HG02759 (cell line): ENCODE results near the gene SPDYE2.
"Not testable (repeated sequence)": the region's sequence is repeated elsewhere in the genome, so short reads cannot be mapped to it uniquely, and the experiment has no call there.

Source experiments
- ATAC-seq: cut with Tn5 transposase; IDR thresholded peaks from one replicate; pipeline ENCODE4 v1.9.1; 2021; ENCODE audit warnings: mild to moderate bottlenecking, moderate library complexity; ENCODE audit not compliant: unreplicated experiment

SPDYE2 gene, protein sequence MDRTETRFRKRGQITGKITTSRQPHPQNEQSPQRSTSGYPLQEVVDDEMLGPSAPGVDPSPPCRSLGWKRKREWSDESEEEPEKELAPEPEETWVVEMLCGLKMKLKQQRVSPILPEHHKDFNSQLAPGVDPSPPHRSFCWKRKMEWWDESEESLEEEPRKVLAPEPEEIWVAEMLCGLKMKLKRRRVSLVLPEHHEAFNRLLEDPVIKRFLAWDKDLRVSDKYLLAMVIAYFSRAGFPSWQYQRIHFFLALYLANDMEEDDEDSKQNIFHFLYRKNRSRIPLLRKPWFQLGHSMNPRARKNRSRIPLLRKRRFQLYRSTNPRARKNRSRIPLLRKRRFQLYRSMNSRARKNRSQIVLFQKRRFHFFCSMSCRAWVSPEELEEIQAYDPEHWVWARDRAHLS

DNA sequence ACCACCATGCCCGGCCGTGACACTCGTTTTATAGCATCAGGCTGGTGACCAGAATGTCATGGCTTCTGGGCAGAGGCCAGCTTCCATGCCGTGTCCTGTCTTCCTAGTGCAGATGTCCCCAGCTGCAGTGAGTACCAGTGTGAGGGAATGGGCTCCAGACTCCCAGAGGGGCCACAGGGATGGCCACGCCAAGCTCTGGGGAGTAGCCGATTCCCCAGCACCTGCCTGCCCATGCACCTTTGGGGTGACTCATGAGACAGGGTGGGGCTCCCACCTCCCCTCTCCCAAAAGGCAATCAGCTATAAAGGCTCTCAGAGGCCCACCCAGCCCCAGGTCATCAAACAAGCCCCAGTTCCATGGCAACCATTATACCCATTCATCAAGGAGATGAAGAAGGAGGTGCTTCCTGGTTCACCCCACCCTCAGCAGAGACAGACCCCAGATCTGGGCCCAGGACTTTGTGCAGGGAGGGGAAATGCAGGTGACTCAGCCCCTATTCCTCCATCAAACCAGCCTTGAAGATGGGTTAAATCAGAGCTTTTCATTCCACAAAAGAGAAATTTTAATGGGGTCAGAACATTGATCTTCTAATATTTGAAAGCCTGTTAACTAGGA lies at the start of gene SPDYE2:
SPDYE2 (plus strand) TSS at position 419 of the 615 bp plus-strand sequence. CDS start 2,030 bp downstream, outside the sequence.
- not testable (repeated sequence) for ATAC-seq

DNA sequence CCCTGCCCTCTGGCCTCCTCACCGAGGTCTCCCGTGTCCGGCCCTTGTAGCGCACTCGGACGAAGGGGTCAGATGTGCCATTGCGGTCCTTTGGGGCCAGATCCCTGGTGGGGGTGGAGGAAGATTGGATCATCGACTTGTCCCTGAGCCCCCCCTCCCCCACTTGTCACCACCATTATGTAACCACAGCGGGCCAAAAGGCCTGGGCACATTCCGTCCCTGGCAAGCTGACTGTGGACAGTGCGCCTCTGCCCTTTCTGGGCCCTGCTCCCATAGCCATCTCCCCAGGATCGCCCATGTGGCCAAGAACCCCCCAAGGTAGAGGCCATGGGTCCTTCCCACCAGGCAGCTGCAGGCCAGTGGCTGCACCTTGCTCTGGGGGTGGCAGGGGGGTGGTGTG lies 47.9 kb upstream of the SPDYE2 start:
- ATAC-seq = not testable (repeated sequence)

DNA sequence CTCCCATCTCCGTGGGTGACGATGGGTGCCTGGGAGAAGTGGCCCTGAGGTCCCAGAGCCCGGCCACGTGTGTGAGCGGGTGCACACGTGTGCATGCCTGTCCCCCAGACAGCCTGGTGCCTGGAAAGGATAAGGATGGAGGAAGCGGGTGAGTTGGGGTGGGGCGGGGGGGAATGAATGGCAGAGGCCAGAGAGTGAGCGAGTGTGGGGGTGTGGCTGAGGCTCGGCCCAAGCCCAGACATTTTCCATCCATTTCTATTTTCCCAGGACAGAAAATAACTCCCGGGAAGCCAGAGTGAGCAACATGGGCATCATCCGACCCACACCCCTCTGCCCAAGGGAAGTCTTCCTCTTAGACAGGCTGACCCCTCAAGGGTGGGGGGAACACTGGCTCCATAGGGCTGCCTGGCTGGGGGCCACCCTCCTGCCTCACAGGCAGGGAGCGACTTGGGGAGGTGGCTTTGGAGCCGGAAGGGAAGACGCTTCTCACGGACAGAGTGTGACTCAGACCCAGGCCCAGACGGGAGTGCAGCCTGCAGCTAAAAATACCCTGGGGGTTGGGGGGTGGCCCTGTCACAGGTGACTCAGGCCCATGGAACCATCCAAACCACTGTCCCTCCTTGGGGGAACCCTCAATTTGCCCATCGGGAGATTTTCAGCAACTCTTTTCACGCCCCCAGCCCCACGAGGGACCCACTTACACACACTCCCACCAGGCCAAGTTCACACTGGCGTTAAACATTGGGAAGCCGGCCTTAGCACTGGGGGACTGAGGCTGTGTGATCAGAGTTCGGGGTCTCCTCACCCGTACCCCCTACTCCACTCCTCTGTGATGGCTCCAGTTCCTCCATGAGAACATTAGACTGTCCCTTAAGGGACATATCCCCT lies 45.5 kb upstream of the SPDYE2 start:
- not testable (repeated sequence) for ATAC-seq

DNA sequence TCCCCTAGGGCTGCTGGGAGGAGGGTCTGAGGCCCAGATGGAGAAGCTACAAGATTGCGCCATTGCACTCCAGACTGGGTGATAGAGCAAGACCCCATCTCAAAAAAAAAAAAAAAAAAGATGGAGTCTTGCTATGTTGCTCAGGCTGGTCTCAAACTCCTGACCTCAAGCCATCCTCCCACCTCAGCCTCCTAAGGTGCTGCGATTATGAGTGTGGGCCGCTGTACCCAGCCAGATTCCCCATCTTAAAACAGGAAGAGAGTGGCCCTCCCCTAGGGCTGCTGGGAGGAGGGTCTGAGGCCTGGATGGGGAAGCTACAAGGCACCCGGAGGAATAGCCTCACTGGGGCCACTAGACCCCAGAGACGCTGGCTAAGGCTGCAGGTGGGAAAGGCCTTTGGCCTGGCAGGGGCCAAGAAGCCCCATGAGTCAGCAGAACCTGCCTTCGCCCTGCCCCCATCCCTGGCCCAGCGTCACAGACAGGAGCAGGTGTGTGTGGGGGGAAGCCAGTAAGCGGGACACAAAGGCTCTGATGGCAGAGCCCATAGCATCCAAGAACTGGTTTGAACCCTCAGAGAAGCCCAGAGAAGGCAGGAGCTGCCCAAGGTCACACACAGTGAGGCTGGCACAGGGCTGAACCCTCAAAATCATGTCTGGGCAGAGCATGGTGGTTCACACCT lies 43.5 kb upstream of the SPDYE2 start:
- ATAC-seq = not testable (repeated sequence)

DNA sequence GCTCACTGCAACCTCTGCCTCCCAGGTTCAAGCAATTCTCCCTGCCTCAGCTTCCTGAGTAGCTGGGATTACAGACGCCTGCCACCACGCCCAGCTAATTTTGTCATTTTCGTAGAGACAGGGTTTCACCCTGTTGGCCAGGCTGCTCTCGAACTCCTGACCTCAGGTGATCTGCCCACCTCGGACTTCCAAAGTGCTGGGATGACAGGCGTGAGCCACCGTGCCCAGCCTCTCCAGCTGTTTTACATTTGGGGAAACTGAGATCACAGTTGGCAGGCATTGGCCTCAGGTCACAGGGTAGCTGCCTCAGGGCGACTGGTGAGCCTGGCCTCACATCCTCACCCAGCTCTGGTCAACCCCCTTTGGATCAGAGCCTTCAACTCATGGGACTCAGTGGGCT lies 40.5 kb upstream of the SPDYE2 start:
- not testable (repeated sequence) for ATAC-seq

DNA sequence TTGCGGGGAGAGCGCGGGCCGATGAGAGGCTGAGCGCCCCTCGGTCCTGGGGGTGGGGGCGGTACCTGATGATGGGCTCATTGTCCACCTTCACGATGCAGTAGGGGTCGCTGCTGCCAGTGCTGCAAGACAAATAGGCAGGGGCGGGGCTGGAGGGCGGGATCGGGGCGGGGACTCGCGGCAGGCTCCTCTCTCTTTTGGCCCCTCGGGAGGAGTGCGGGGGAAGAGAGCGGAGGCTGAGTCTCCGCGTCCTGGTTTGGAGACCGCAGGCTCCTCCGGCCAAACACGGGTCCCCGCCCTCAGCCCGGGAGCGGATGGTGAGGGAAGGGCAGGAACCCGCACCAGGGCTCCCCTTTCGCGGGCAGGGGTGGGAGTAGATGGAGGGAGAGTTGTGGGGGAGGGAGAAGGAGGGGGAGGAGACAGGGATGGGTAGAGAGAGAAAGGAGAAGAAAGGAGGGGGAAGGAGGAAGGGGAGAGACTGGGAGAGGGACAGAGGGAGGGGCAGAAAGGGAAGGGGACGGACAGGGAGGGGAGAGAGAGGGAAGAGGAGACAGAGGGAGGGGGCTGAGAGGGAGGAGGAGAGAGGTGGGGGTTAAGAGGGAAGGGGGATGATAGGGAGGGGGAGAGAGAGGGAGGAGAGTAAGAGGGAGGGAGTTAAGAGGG lies 39.0 kb upstream of the SPDYE2 start:
- peak; percentile 44 for ATAC-seq

DNA sequence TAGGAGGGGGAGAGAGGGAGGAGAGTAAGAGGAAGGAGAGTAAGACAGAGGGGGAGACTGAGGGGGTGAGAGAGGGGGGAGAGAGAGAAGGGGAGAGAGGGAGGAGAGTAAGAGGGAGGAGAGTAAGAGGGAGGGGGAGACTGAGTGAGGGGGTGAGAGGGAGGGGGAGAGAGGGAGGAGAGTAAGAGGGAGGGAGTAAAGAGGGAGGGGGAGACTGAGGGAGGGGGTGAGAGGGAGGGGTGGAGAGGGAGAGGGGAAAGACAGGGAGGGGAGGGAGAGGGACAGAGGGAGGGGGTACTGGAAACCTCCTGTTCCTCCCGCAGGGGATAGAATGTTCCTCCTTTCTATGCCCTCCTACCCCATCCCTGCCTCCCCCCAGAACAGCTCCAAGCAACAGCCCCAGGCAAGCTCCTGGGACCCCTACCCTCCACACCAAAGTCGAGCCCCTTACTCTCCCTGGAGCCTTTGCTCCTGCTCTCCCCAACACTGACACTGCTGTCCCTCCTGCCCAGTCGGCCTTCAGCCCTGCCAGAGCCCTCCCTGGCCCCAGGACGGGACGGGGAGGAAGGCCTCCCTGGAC lies 38.3 kb upstream of the SPDYE2 start:
- not testable (repeated sequence) for ATAC-seq

DNA sequence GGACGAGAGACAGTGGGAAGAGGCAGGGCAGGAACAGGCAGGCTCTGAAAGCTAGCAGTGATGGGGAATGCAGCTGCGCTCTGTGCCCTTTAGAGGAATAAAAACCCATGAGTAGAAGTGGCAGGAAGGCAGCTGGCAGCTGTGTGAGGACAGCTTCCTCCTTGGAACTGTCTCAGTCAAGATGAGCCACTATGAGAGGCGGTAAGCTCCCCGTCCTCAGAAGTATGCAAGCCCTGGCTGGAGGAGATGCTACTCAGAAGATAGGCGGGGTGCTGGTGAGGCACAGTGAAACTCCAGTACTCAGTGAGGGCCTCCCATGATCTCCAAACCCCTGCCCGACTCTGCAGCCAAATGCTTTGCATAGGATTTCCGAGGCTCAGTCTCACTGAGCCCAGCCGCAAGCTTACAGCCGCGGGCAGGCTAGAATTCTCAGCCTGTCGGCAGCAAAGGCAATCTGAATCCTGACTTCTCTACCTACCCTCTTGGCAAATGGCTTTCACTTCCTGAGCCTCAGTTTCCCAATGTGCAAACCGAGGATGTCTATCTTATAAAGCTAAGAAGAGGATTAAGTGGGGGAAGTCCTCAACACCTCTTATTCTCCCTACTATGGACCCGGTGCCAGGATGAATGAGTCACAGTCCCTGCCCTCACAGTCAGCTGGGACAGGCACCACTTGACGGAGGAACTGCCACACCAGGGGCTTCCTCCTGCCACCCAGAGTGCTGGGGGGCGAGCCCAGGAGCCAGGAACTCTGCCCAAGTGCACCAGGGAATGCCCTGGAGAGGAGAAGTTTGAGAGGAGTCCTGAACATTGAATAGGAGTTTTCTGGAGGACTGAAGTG lies 35.9 kb upstream of the SPDYE2 start:
- peak; percentile 70 for ATAC-seq

DNA sequence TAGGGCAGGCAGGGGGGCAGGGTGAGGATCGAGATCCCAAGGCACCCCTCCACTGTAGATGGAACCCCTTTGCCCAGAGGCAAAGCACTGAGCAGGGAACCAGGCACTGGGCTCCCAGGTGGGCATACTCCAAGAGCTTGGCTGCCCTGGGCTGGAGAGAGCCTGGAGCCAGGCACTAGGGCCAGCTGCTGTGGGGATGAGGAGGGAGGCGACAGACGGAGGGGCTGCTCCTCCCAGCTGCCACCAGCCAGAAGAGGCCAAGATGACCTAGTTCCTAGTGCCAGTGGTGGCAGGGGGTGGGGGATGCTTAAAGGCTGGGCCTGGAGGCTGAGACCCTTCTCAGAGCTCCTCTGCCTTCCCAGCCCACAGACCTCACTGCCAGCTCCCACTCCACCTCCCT lies 35.1 kb upstream of the SPDYE2 start:
- not testable (repeated sequence) for ATAC-seq

DNA sequence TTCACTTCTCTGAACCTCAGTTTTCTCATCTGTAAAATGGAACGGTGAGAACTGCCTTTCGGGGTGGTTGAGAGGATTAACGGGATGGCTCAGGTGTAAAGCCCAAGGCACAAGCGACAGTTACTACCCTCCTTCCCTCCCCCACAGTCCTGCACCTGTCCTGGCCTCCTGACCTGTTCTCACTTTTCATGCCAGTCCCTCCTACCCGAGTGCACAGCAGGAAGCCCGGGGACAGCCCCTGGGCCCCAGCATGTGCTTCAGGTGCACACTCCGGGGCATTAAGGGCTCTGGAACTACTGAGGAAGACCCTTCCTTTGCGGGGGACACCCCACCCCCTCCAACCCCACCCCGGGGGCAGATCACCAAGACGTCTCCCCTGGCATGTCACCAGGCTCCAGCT lies 34.1 kb upstream of the SPDYE2 start:
- not testable (repeated sequence) for ATAC-seq

DNA sequence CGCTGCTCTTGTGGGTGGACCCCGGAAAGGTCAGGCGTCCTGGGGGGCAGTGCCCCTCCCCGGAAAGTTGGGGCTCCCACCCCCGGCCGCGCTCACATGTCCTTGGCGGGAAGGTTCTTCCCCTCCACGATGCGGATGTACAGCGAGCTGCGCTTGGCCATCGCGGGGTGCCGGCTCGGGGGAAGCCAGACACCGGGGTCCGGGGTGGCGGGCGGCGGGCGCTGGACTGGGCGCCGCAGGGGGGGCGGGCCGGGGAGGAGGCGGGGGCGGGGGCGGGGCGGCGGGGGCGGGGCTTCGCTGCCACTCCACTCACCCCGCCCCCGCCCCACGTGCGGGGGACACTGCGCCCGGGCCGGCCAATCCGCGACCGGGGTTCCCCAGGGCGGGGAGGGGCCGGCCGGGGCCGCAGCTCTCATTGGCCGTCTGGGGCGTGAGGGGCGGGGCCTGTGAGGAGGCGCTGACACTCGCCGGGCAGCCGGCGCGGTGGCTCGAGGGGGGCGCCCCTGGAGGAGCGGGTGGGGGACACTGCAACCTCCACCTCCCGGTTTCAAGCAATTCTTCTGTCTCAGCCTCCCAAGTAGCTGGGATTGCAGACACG lies 33.4 kb upstream of the SPDYE2 start, which contains the start of gene RASA4B:
RASA4B (minus strand) TSS at position 228 of the 598 bp plus-strand sequence; CDS start at position 161, 67 bp downstream.
- ATAC-seq = peak; percentile 81

DNA sequence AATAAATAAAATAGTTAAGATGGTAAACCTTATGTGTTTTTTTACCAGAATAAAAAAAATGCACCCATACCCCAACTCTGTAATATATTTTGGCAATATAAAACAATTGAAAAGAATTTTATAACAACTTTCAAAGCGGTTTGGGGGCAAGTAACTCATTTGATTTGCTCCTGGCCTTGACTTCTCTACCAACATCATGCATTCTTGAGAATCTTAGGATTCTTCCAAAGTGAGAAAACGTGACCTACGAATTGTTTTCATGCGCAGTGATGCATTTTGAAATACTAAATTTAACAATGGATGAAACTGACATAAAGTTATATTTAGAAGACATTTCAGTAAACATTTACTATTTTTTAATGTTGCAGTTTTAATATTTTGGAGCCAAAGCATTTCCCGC lies 30.2 kb upstream of the SPDYE2 start:
- ATAC-seq = not testable (repeated sequence)

DNA sequence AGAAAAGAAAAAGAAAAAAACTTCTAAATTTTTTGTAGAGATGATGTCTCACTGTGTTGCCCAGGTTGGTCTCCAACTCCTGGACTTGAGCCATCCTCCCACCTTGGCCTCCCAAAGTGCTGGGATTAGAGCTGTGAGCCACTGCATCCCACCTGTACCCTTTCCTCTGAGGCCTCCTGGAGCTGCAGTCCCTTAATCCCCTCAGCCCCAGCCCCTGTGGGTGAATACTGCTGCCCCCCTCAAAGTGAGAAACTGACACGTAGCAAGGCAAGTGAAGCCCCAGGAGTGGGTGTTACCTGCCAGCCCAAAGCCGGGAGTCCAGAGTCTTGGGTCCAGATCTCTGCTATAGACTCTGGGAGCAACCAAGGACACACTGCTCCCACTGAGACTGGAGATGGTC lies 26.2 kb upstream of the SPDYE2 start:
- ATAC-seq = not testable (repeated sequence)

DNA sequence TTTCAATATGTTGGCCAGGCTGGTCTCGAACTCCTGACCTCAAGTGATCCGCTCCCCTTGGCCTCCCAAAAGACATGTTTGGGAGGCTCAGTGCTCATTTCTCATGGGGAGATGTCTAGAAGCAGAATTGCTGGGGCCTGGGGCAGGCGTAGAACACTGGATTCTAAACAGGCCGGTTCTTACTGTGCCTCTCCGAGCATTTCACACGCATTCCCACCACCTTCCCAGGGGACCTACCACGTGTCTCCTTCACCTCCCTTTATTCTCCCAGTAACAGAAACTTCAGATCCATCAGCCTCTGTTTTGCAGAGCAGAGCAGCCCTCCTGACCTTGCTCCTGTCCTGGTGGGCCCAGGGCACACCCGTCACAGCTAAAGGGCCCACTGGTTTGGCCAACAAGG lies 23.8 kb upstream of the SPDYE2 start:
- not testable (repeated sequence) for ATAC-seq

DNA sequence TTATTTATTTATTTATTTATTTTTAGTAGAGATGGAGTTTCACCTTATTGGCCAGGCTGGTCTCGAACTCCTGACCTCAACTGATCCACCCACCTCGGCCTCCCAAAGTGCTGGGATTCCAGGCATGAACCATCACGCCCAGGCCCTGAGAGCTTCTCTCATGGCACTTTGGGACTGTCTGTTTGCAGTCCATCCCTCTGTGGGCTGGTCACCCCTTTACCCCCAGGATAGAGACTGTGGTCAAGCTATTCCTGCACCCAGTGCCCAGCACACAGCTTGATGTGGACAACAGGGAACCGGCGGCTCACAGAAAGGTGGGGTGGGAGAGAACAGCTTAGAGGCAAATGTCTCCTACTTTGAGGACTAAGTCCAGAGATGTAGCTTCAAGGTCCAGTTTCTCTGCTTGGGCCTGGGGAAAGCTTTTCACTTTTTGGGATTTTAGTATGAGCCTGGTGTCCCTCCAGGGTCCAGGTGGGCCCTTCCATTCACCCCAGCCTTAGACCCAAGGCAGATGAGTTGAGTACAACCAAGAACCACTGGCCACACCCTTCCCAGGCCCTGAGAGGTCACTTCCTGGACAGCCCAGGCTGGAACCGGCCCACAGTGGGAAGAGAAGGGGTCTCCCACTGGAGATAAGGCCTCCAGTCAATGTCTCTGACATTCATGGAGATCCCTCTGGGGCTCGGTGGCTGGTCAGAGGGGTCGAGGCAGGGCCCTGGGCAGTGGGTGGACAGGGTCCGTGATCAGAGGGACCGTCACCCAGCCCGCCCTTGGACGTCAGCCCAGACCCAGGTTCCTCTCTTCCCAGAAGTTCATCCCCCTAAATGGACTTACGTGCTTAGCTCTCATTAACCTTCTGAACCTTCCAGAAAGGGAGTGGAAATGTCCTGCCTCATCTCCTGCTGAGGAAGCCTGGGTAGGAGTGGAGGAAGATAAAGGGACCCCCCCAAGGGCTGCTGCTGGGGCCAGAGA lies 22.9 kb upstream of the SPDYE2 start:
- ATAC-seq = not testable (repeated sequence)

DNA sequence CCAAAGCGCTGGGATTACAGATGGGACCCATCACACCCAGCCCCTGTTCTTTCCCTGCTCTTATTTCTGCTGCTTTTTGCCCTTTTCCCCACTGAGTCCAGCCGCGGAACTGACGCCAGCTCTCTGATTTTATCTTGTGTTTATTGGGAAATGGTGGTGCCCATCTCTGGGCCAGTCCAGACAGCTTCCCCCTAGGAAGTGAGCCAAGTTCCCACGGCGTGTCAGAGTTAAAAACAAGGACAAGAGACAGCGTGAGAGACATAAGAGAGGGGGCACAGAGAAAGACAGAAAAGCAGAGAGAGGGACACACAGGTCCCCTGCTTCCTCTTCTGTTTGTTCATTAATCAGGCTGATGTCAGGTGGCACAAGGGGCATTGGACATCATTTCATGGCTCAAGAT lies 19.4 kb upstream of the SPDYE2 start:
- not testable (repeated sequence) for ATAC-seq

DNA sequence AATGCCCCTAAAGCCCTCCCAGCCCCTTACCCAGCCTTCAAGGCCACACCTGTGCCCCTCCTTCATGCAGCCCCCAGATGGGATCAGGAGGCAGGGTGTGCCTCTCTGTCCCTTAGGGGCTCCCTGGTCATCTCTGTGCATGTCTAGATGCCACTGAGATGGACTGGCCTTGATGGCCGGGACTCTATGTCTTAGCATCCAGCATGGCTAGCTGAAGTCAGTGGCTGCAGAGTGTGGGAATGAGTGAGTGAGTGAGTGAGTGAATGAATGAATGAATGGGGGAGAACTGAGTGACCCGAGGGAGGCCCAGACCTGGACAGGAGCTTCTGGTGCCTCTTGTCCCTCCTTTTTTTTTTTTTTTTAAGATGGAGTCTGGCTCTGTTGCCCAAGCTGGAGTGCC lies 18.9 kb upstream of the SPDYE2 start:
- not testable (repeated sequence) for ATAC-seq
